Activated naive CD4-positive, alpha-beta T cell treated with anti-CD3 and anti-CD28 coated beads, Interleukin-2, amount 10 ng/mL, durations not matched to agents 7 days and 5 days (primary cell): ENCODE data around the gene ASCL4.
"Not testable (repeated sequence)": the region's sequence is repeated elsewhere in the genome, so short reads cannot be mapped to it uniquely, and the experiment has no call there.

Experiments
- CTCF ChIA-PET: fragments of 350-600 bp; sonication (Branson Sonifier 250); formaldehyde crosslinking; loops from one replicate; lab custom pipeline; 2021; ENCODE audit warnings: antibody characterized with exemption; lab: Charles Lee
- DNase-seq: peaks from one replicate; pipeline ENCODE4 v3.0.0-alpha.2; 2020
- H3K27ac Mint-ChIP-seq: one replicate; pipeline ENCODE4 v1.8.0; 2021; ENCODE audit warnings: mild to moderate bottlenecking, moderate library complexity, mixed read lengths
- H3K27me3 Mint-ChIP-seq: one replicate; pipeline ENCODE4 v1.8.0; 2021; ENCODE audit warnings: mild to moderate bottlenecking, mixed read lengths
- H3K36me3 Mint-ChIP-seq: one replicate; pipeline ENCODE4 v1.8.0; 2021; ENCODE audit warnings: mixed read lengths
- H3K4me1 Mint-ChIP-seq: one replicate; pipeline ENCODE4 v1.8.0; 2021; ENCODE audit warnings: mixed read lengths
- H3K4me3 Mint-ChIP-seq: one replicate; pipeline ENCODE4 v1.8.0; 2021; ENCODE audit warnings: mild to moderate bottlenecking, moderate library complexity, mixed read lengths
- H3K9me3 Mint-ChIP-seq: one replicate; pipeline ENCODE4 v1.8.0; 2021; ENCODE audit warnings: mixed read lengths

ASCL4 gene, protein sequence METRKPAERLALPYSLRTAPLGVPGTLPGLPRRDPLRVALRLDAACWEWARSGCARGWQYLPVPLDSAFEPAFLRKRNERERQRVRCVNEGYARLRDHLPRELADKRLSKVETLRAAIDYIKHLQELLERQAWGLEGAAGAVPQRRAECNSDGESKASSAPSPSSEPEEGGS

GRCh38 chr12:107774349-107775029, at the start of gene ASCL4:
TSS of gene ASCL4 (plus strand) at chr12:107774704. CDS start at chr12:107775219, 515 bp downstream.
- Mint-ChIP-seq H3K9me3 (no peaks in the 10 kb centered on the region), H3K4me1 (peaks cover 17% of the 10 kb centered on the region), H3K27ac (peak within 1 kb of the TSS; percentile 21), H3K27me3 (peaks cover 91% of the 10 kb centered on the region), H3K36me3 (no peaks in the 10 kb centered on the region), H3K4me3 (peak within 1 kb of the TSS; percentile 15)
- DNase-seq: no peak
- CTCF ChIA-PET: no interaction called here

- H3K9me3 Mint-ChIP-seq, H3K4me3 Mint-ChIP-seq, H3K36me3 Mint-ChIP-seq, H3K4me1 Mint-ChIP-seq, H3K27ac Mint-ChIP-seq, H3K27me3 Mint-ChIP-seq, DNase-seq: not testable (repeated sequence)
- CTCF ChIA-PET: interaction anchor here (0.9 kb wide), 1 partner anchor 57 kb away, joined by 3 read pairs; no protein-coding TSS in a partner anchor
These were observed 47.2 kb upstream of the ASCL4 start for GRCh38 chr12:107727327-107727726.

GRCh38 chr12:107727742-107728141, 46.8 kb upstream of the ASCL4 start:
- CTCF ChIA-PET, DNase-seq, H3K9me3 Mint-ChIP-seq, H3K4me3 Mint-ChIP-seq, H3K4me1 Mint-ChIP-seq, H3K36me3 Mint-ChIP-seq, H3K27ac Mint-ChIP-seq, H3K27me3 Mint-ChIP-seq: not testable (repeated sequence)

GRCh38 chr12:107730618-107731341, 43.7 kb upstream of the ASCL4 start:
- Mint-ChIP-seq H3K9me3 (no peaks in the 10 kb centered on the region), H3K36me3 (peaks cover 19% of the 10 kb centered on the region), H3K4me3 (no peak overlapping the region), H3K27ac (no peak overlapping the region), H3K27me3 (no peaks in the 10 kb centered on the region), H3K4me1 (no peaks in the 10 kb centered on the region)
- DNase-seq: no peak
- CTCF ChIA-PET: no interaction called here

DNA sequence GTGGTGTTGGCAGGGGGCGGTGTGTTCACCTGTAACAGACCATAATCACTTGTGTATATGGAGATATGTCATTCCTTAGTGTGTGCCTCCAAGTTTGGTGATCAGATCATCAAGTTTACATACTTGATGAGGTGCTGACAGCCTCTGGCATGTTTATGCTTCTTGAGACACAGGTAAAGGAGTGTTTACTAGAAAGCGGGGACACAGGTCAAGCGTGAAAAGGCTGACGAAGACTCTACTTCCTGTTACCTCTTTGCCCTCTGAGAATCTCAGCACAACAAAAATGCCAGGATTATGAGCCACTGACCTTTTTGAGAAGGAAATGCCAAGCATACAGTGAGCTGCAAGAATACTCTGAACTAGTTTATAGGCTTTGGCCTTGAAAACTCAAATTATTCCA, 43.1 kb upstream of the ASCL4 start:
- CTCF ChIA-PET: no interaction called here
- Mint-ChIP-seq H3K4me1 (no peaks in the 10 kb centered on the region), H3K27ac (no peak overlapping the region), H3K27me3 (no peaks in the 10 kb centered on the region), H3K36me3 (peaks cover 25% of the 10 kb centered on the region), H3K9me3 (no peaks in the 10 kb centered on the region), H3K4me3 (no peak overlapping the region)
- no peak for DNase-seq

- CTCF ChIA-PET: no interaction called here
- DNase-seq: no peak
- Mint-ChIP-seq H3K9me3 (no peaks in the 10 kb centered on the region), H3K4me1 (peaks cover 10% of the 10 kb centered on the region), H3K4me3 (no peak overlapping the region), H3K36me3 (peaks cover 33% of the 10 kb centered on the region), H3K27me3 (no peaks in the 10 kb centered on the region), H3K27ac (no peak overlapping the region)
These were observed 42.1 kb upstream of the ASCL4 start for GRCh38 chr12:107732365-107732764.

- Mint-ChIP-seq H3K4me3 (no peak overlapping the region), H3K9me3 (no peaks in the 10 kb centered on the region), H3K4me1 (peaks cover 11% of the 10 kb centered on the region), H3K36me3 (peaks cover 50% of the 10 kb centered on the region), H3K27ac (no peak overlapping the region), H3K27me3 (no peaks in the 10 kb centered on the region)
- no peak for DNase-seq
- CTCF ChIA-PET: no interaction called here
These were observed 40.4 kb upstream of the ASCL4 start for GRCh38 chr12:107734139-107734538.

GRCh38 chr12:107735763-107736162, 38.7 kb upstream of the ASCL4 start:
- H3K36me3 Mint-ChIP-seq: peaks cover 55% of the 10 kb centered on the region
- DNase-seq: no peak
- H3K4me3 Mint-ChIP-seq: no peak overlapping the region
- H3K4me1 Mint-ChIP-seq: peaks cover 11% of the 10 kb centered on the region
- no peaks in the 10 kb centered on the region for H3K27me3 Mint-ChIP-seq
- H3K9me3 Mint-ChIP-seq: no peaks in the 10 kb centered on the region
- H3K27ac Mint-ChIP-seq: no peak overlapping the region
- CTCF ChIA-PET: interaction anchor here (1.2 kb wide), 1 partner anchor 22 kb away, joined by 3 read pairs; no protein-coding TSS in a partner anchor

GRCh38 chr12:107736914-107737313, 37.6 kb upstream of the ASCL4 start:
- CTCF ChIA-PET: interaction anchor here (0.9 to 1.4 kb wide), 3 partner anchors 18 to 61 kb away, joined by 3 to 4 read pairs (median 3); no protein-coding TSS in a partner anchor
- no peaks in the 10 kb centered on the region for H3K27me3 Mint-ChIP-seq
- no peak overlapping the region for H3K4me3 Mint-ChIP-seq
- H3K36me3 Mint-ChIP-seq: peaks cover 61% of the 10 kb centered on the region
- H3K9me3 Mint-ChIP-seq: no peaks in the 10 kb centered on the region
- peak overlapping the region; percentile 20 for H3K27ac Mint-ChIP-seq
- H3K4me1 Mint-ChIP-seq: peaks cover 11% of the 10 kb centered on the region
- DNase-seq: no peak

GRCh38 chr12:107748472-107748871, 26.0 kb upstream of the ASCL4 start:
- Mint-ChIP-seq H3K4me3 (no peak overlapping the region), H3K27ac (no peak overlapping the region), H3K4me1 (no peaks in the 10 kb centered on the region), H3K36me3 (peaks cover 35% of the 10 kb centered on the region), H3K27me3 (no peaks in the 10 kb centered on the region), H3K9me3 (no peaks in the 10 kb centered on the region)
- DNase-seq: no peak
- CTCF ChIA-PET: interaction anchor here (1.4 kb wide), 1 partner anchor 10 kb away, joined by 3 read pairs; no protein-coding TSS in a partner anchor

DNA sequence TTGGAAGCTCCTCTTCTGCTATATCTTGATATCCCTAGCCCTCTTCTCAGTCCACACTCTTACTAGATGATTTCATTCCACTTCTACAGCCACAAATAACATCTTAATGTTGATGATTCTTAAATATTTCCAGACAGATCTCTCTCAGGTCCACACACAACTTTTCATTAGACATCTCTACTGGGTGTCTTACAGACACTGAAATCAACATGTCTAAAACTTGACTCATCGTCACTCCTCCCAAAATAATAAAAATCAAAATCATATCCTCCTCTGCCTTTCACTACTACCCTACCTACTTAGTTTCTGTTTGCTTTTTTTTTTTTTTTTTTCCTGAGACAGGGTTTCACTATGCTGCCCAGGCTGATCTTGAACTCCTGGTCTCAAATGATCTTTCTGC, 25.4 kb upstream of the ASCL4 start:
- no peak for DNase-seq
- H3K4me1 Mint-ChIP-seq: no peaks in the 10 kb centered on the region

GRCh38 chr12:107759410-107759809, 15.1 kb upstream of the ASCL4 start:
- no peaks in the 10 kb centered on the region for H3K9me3 Mint-ChIP-seq
- peaks cover 31% of the 10 kb centered on the region for H3K4me1 Mint-ChIP-seq
- H3K27ac Mint-ChIP-seq: peak overlapping the region; percentile 90
- CTCF ChIA-PET: interaction anchor here (0.8 to 1.4 kb wide), 2 partner anchors 88 to 354 kb away, joined by 3 to 6 read pairs; no protein-coding TSS in a partner anchor
- peak overlapping the region; percentile 92 for H3K4me3 Mint-ChIP-seq
- no peak for DNase-seq
- H3K36me3 Mint-ChIP-seq: peaks cover 21% of the 10 kb centered on the region
- H3K27me3 Mint-ChIP-seq: peaks cover 14% of the 10 kb centered on the region

More for the DNA sequence above, 25.4 kb upstream of the ASCL4 start:
- no peak overlapping the region for H3K4me3 Mint-ChIP-seq
- peaks cover 37% of the 10 kb centered on the region for H3K36me3 Mint-ChIP-seq
- no peak overlapping the region for H3K27ac Mint-ChIP-seq
- CTCF ChIA-PET: interaction anchor here (1.4 kb wide), 1 partner anchor 10 kb away, joined by 3 read pairs; no protein-coding TSS in a partner anchor
- H3K9me3 Mint-ChIP-seq: no peaks in the 10 kb centered on the region
- no peaks in the 10 kb centered on the region for H3K27me3 Mint-ChIP-seq

- CTCF ChIA-PET: no interaction called here
- peaks cover 16% of the 10 kb centered on the region for H3K36me3 Mint-ChIP-seq
- peak; percentile 55 for DNase-seq
- H3K4me1 Mint-ChIP-seq: peaks cover 31% of the 10 kb centered on the region
- peak overlapping the region; percentile 90 for H3K27ac Mint-ChIP-seq
- H3K4me3 Mint-ChIP-seq: peak overlapping the region; percentile 92
- peaks cover 14% of the 10 kb centered on the region for H3K27me3 Mint-ChIP-seq
- no peaks in the 10 kb centered on the region for H3K9me3 Mint-ChIP-seq
These were observed 14.2 kb upstream of the ASCL4 start for GRCh38 chr12:107760207-107760808.
